Measurements from ENCODE around the gene BIVM.

DNA sequence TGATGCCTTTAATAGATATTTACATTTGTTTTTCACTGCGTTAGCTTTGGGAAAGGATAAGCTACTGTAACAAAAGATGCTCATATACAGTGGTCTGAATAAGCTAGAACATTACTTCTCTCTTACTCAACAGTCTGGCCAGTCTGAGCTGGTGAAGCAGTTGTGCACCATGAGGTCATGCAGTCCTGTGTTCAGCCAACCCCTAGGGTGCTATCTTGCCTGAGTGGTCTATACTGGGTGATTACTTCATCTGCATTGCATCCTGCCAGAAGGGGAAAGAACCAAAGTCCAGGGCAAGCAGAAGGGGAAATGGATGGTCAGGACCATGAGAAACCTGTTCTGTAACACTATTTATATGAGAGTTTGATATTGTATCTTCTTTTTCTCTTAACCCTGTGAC is 78.4 kb downstream of the BIVM start:
- TF ChIP-seq, protein P1, sequence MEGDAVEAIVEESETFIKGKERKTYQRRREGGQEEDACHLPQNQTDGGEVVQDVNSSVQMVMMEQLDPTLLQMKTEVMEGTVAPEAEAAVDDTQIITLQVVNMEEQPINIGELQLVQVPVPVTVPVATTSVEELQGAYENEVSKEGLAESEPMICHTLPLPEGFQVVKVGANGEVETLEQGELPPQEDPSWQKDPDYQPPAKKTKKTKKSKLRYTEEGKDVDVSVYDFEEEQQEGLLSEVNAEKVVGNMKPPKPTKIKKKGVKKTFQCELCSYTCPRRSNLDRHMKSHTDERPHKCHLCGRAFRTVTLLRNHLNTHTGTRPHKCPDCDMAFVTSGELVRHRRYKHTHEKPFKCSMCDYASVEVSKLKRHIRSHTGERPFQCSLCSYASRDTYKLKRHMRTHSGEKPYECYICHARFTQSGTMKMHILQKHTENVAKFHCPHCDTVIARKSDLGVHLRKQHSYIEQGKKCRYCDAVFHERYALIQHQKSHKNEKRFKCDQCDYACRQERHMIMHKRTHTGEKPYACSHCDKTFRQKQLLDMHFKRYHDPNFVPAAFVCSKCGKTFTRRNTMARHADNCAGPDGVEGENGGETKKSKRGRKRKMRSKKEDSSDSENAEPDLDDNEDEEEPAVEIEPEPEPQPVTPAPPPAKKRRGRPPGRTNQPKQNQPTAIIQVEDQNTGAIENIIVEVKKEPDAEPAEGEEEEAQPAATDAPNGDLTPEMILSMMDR (IDR thresholded peaks at IDR 0.05): no peak
- no peak for TF ChIP-seq POLR2A (IDR thresholded peaks at IDR 0.05)
